Activated CD8-positive, alpha-beta memory T cell treated with anti-CD3 and anti-CD28 coated beads for 48 hours (primary cell): ENCODE data around the gene ALAS1.

Source experiments
- DNase-seq, 3 experiments: peaks; one replicate each; pipeline ENCODE4 v3.0.0-alpha.2; 2020; ENCODE audit warnings: low read depth in 2 of 3, low spot score in 2 of 3

The ALAS1 gene

GRCh38 chr3:52220380-52221026, 22.5 kb downstream of the ALAS1 start:
- peak; percentile 63 to 96 (median 89) for DNase-seq

- no peak for DNase-seq
Measured at GRCh38 chr3:52221141-52221562, 23.2 kb downstream of the ALAS1 start.

- DNase-seq, result no peak
Measured at GRCh38 chr3:52221563-52222318, 23.8 kb downstream of the ALAS1 start.

- no peak for DNase-seq
Measured at GRCh38 chr3:52222319-52223221, 24.6 kb downstream of the ALAS1 start.

GRCh38 chr3:52223449-52224408, 25.8 kb downstream of the ALAS1 start:
- DNase-seq, result no peak

- DNase-seq, result peak in 1 of 3 experiments; percentile 8
Measured at GRCh38 chr3:52225452-52226228, 27.7 kb downstream of the ALAS1 start, which contains the start of gene TLR9. TLR9 (minus strand) TSS chr3:52225645; CDS start chr3:52225529, 116 bp downstream.

- DNase-seq, result peak in 1 of 3 experiments; percentile 6
Measured at GRCh38 chr3:52226229-52226817, 28.4 kb downstream of the ALAS1 start.

- no peak for DNase-seq
Measured at GRCh38 chr3:52227117-52227516, 29.2 kb downstream of the ALAS1 start.

GRCh38 chr3:52227766-52228165, 29.8 kb downstream of the ALAS1 start:
- DNase-seq, result no peak

- DNase-seq, result no peak
Measured at GRCh38 chr3:52228266-52228665, 30.3 kb downstream of the ALAS1 start.

GRCh38 chr3:52228751-52229291, 30.9 kb downstream of the ALAS1 start:
- no peak for DNase-seq

- no peak for DNase-seq
Measured at GRCh38 chr3:52229656-52230055, 31.7 kb downstream of the ALAS1 start.

GRCh38 chr3:52230461-52230860, 32.5 kb downstream of the ALAS1 start:
- DNase-seq, result no peak

GRCh38 chr3:52230889-52231499, 33.0 kb downstream of the ALAS1 start:
- DNase-seq, result no peak

- peak; percentile 71 to 96 (median 95) for DNase-seq
Measured at GRCh38 chr3:52231502-52232278, 33.7 kb downstream of the ALAS1 start.

- no peak for DNase-seq
Measured at GRCh38 chr3:52232279-52233107, 34.5 kb downstream of the ALAS1 start.

GRCh38 chr3:52233108-52233591, 35.2 kb downstream of the ALAS1 start:
- DNase-seq, result no peak
